Measurements from ENCODE around the gene ECSIT. TPM values are rescaled to one million over a fixed set of nuclear protein-coding genes. Genes with fewer than 3 reads are reported as not detected.
A peak's percentile ranks its signal among the peaks of the same experiment; 100 is the strongest.

ECSIT gene
- total RNA-seq, 1 experiment from 2014 or later, result 64.7 TPM

DNA sequence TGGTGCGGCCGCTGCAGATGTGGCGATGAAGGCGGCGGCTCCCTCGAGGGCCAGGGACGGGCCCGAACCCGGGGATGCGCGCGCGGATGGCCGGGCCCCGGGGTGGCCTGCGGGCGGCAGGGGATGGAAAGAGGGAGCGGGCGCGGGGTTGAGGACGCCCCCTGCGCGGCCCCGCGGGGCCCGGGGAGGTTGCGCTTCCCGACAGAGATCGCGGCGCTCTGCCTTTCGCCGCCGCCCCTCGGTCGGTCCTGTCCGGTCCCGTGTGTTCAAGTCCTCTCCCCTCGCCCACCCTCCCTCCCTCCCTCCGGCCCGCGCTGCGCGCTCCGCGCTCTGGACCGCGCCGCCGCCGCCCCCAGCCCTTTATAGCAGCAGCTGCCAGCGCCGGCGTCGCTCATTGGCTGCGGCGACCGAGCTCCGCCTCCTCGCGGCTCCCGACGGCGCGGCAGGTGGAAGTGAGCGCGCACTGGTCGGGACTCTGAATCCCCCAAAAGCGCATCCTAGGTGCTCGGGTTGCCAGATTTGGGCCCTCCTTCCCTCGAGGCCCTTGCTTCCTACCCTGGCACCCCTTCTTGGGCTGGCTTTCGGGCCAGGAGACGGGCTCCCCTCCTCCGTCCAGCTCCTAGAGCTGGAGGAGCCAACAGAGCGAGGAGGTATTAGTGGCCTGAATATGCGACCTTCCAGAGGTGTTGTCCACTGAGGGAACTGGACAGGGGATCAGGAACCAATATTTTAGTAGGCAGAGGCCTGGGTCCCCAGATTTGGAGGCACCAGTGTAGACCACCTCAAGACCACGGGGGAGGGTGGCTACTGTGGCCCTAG, 48.0 kb downstream of the ECSIT start, which contains the start of gene ELAVL3:
TSS of gene ELAVL3 (minus strand) at position 332 of the 819 bp plus-strand sequence. CDS start 438 bp downstream, outside the sequence.
- POLR2A ChIA-PET (ENCODE audit: low non-redundant PET), result interaction anchor here (0.6 kb wide), 1 partner anchor 31 kb away, joined by 4 read pairs; no protein-coding TSS in a partner anchor
- no TSS peak for BruUV-seq (replicated peaks)

DNA sequence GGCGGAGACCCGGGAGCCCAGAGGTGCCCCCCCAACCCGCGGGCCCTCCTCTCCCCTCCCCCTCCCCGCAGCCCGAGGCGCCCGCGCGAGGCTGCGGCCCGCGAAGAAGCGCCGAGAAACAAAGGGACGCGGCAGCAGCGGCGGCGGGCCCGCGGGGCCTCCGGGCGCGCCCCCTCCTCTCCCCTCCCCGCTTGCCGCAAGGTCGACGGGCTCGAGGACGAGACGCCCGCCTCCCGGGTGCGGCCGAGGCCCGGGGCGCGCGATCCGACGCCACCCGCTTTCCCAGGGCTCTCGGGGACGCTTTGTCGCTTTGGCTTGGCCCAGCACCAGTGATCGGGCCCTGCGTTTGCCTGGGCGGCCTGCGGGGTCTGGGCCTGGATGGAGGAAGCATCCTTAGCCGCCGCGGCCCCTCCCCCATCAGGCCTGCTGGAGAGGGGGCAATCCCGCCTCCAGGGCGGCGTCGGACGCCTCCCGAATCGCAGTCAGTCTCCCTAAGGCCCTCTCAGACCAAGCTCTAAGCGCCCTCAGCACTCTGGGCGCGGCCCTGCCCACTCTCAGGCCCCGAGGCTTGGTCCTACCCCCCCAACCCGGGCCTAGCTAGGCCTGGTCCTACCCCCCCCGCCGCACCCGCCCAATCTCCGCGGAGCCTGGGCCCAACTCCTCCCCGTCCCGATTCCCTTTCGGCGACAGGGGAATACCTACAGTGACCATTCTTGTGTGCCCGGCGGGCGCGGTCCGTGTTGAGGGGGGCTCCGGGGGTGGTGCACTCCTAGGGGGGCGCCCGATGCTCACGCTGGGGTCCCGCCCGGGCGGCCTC, 48.8 kb downstream of the ECSIT start:
- TF ChIP-seq EZH2 (IDR thresholded peaks at IDR 0.05; ENCODE audit: borderline replicate concordance, low read depth, low read length, poor library complexity, severe bottlenecking) (peak; percentile 53), CTCF (conservative IDR thresholded peaks at IDR 0.05; ENCODE audit: low read depth, low read length) (no peak)
- POLR2A ChIA-PET (ENCODE audit: low non-redundant PET), result no interaction called here
- peaks cover 21% of the 10 kb centered on the region for H3K4me1 ChIP-seq (ENCODE audit: insufficient read depth, low read length, poor library complexity, severe bottlenecking)
- H3K9me3 ChIP-seq (ENCODE audit: low read depth, low read length, poor library complexity, severe bottlenecking), result no peaks in the 10 kb centered on the region
- H3K27ac ChIP-seq (ENCODE audit: low read depth, low read length, poor library complexity, severe bottlenecking), result no peak overlapping the region
- CTCF ChIA-PET, result interaction anchor here (0.7 to 1.2 kb wide), 2 partner anchors 97 to 186 kb away, joined by 3 read pairs; no protein-coding TSS in a partner anchor
- intact Hi-C loops (cut with micrococcal nuclease; ENCODE audit: unreplicated experiment), result no loop called here
- no peaks in the 10 kb centered on the region for H3K36me3 ChIP-seq (ENCODE audit: insufficient read depth, low read length, poor library complexity, severe bottlenecking)
- H3K4me3 ChIP-seq (ENCODE audit: low read depth, low read length, poor library complexity, severe bottlenecking), result peak overlapping the region; percentile 44
- no TSS peak for BruUV-seq (replicated peaks)
- no peak for DNase-seq (ENCODE audit: low spot score)
- H3K27me3 ChIP-seq (replicated peaks; ENCODE audit: insufficient read depth, low read depth, low read length, poor library complexity), result peaks cover 21% of the 10 kb centered on the region

More for the DNA sequence above, 48.0 kb downstream of the ECSIT start, which contains the start of gene ELAVL3:
- DNase-seq (ENCODE audit: low spot score), result peak; percentile 55
- Histone ChIP-seq H3K4me1 (ENCODE audit: insufficient read depth, low read length, poor library complexity, severe bottlenecking) (peaks cover 21% of the 10 kb centered on the region), H3K27ac (ENCODE audit: low read depth, low read length, poor library complexity, severe bottlenecking) (no peak within 1 kb of the TSS), H3K27me3 (replicated peaks; ENCODE audit: insufficient read depth, low read depth, low read length, poor library complexity) (peaks cover 21% of the 10 kb centered on the region), H3K36me3 (ENCODE audit: insufficient read depth, low read length, poor library complexity, severe bottlenecking) (no peaks in the 10 kb centered on the region), H3K9me3 (ENCODE audit: low read depth, low read length, poor library complexity, severe bottlenecking) (no peaks in the 10 kb centered on the region), H3K4me3 (ENCODE audit: low read depth, low read length, poor library complexity, severe bottlenecking) (peak within 1 kb of the TSS; percentile 44)
- intact Hi-C loops (cut with micrococcal nuclease; ENCODE audit: unreplicated experiment), result no loop called here
- CTCF ChIA-PET, result interaction anchor here (1.2 to 1.5 kb wide), 2 partner anchors 98 to 187 kb away, joined by 3 to 5 read pairs; no protein-coding TSS in a partner anchor
- no peak for TF ChIP-seq CTCF (conservative IDR thresholded peaks at IDR 0.05; ENCODE audit: low read depth, low read length)
- TF ChIP-seq EZH2 (IDR thresholded peaks at IDR 0.05; ENCODE audit: borderline replicate concordance, low read depth, low read length, poor library complexity, severe bottlenecking), result peak; percentile 46

DNA sequence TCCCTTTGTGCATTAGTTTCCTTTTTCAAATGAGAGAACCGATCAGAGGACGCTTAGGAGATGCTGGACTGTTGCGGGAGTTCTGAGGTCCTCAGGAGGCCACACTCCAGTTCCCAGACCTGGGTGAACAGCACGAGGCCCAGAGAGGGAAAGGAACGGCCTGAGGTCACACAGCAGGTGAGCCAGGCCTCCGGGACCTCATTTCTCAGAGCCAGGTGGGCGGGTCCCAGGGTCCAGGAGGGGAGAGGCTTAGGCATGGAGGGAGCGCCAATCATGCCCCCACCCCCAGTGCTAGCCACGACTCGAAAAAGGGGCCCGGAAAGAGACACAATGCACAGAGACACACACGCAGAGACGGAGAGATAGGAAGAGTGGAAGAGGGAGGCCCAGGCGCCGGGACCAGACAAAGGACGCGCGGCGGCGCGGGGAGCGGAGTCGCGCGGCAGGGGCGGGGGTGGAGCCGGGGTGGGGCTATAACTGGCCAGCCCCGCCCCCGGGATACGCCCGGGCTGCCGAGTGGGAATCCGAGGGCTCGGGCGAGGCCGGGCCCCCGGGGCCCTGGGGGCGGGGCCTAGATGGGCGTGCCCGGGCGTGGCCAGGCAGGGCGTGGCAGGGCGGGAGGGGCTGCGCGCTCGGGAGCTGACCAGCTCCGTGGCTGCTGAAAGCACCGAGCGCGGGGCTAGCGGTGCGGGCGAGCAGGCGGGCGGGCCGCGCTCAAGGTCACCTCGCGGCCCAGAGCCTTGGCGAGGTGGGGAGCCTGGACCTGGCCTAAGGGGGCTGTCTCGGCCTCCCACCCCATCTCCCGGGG, 49.6 kb downstream of the ECSIT start:
- no TSS peak for BruUV-seq (replicated peaks)
- POLR2A ChIA-PET (ENCODE audit: low non-redundant PET), result no interaction called here
- intact Hi-C loops (cut with micrococcal nuclease; ENCODE audit: unreplicated experiment), result no loop called here
- peaks cover 21% of the 10 kb centered on the region for H3K4me1 ChIP-seq (ENCODE audit: insufficient read depth, low read length, poor library complexity, severe bottlenecking)
- H3K36me3 ChIP-seq (ENCODE audit: insufficient read depth, low read length, poor library complexity, severe bottlenecking), result no peaks in the 10 kb centered on the region
- TF ChIP-seq EZH2 (IDR thresholded peaks at IDR 0.05; ENCODE audit: borderline replicate concordance, low read depth, low read length, poor library complexity, severe bottlenecking), result no peak
- TF ChIP-seq CTCF (conservative IDR thresholded peaks at IDR 0.05; ENCODE audit: low read depth, low read length), result no peak
- DNase-seq (ENCODE audit: low spot score), result peak; percentile 63
- no peak overlapping the region for H3K27ac ChIP-seq (ENCODE audit: low read depth, low read length, poor library complexity, severe bottlenecking)
- no peaks in the 10 kb centered on the region for H3K9me3 ChIP-seq (ENCODE audit: low read depth, low read length, poor library complexity, severe bottlenecking)
- H3K4me3 ChIP-seq (ENCODE audit: low read depth, low read length, poor library complexity, severe bottlenecking), result peak overlapping the region; percentile 44
- H3K27me3 ChIP-seq (replicated peaks; ENCODE audit: insufficient read depth, low read depth, low read length, poor library complexity), result peaks cover 21% of the 10 kb centered on the region
- CTCF ChIA-PET, result interaction anchor here (0.7 kb wide), 1 partner anchor 96 kb away, joined by 3 read pairs; no protein-coding TSS in a partner anchor
